HCT116 (cell line): ENCODE measurements around the gene SPARC. TPM values are rescaled to one million over a fixed set of nuclear protein-coding genes. Genes with fewer than 3 reads are reported as not detected.

Experiments used
- ATAC-seq: fragments of 200-7000 bp; cut with Tn5 transposase; 2 replicates; pipeline ENCODE4 v1.9.1; 2020; ENCODE audit warnings: mild to moderate bottlenecking, moderate library complexity
- BruUV-seq: library from RNA; stranded (reverse); fragments of 400-500 nt; replicated peaks from 2 replicates; lab custom pipeline; 2021; lab: Mats Ljungman, UMichigan
- CTCF ChIA-PET: fragments of 300-600 bp; sonication (Branson Sonifier 250); formaldehyde crosslinking; loops from one replicate; lab custom pipeline; 2021; ENCODE audit warnings: antibody characterized with exemption; lab: Charles Lee
- POLR2A ChIA-PET: fragments of 300-600, 350-600 bp; sonication (Branson Sonifier 250); formaldehyde crosslinking; loops from one replicate; lab custom pipeline; 2021; ENCODE audit warnings: antibody characterized with exemption; lab: Charles Lee
- RAD21 ChIA-PET, 2 experiments: fragments of 300-600 bp; sonication (Branson Sonifier 250); formaldehyde crosslinking; loops; one replicate each; lab custom pipeline; 2023; ENCODE audit warnings: low total read pairs in 2 of 2; ENCODE audit not compliant: uncharacterized antibody in 2 of 2, unreplicated experiment in 2 of 2, low non-redundant PET in 1 of 2; lab: Charles Lee
- DNase-seq: peaks from one replicate; pipeline ENCODE4 v3.0.0-alpha.2; 2010; ENCODE audit warnings: low read depth, low spot score
- H2AFZ ChIP-seq: fragments of 200-600 bp; shearing (Covaris generic), sonication (generic); 2 replicates; pipeline ENCODE4 v1.6.1; 2017; ENCODE audit warnings: low read depth, mixed run types, mixed read lengths, antibody characterized with exemption, low read length; ENCODE audit not compliant: poor library complexity, severe bottlenecking
- H3K27ac ChIP-seq: 2 replicates; pipeline ENCODE4 v1.5.1; 2012; ENCODE audit warnings: low read depth, low read length
- H3K27me3 ChIP-seq: fragments of 200-600 bp; sonication (generic); 2 replicates; pipeline ENCODE4 v1.6.1; 2016; ENCODE audit warnings: mixed run types, low read length, mixed read lengths; ENCODE audit not compliant: insufficient read depth
- H3K36me3 ChIP-seq, 2 experiments: fragments of 200-500 bp in 1 of 2; fragments of 200-600 bp in 1 of 2; sonication (Bioruptor generic) in 1 of 2; sonication (generic) in 1 of 2; 2 replicates each; pipeline versions ENCODE4 v1.5.1 to v1.6.1; 2014 to 2016; ENCODE audit warnings: low read length in 2 of 2, inconsistent platforms in 1 of 2, mixed read lengths in 1 of 2, mixed run types in 1 of 2; ENCODE audit not compliant: insufficient read depth in 2 of 2, control insufficient read depth in 1 of 2
- H3K4me1 ChIP-seq, 2 experiments: fragments of 200-600 bp in 1 of 2; sonication (generic) in 1 of 2; 2 replicates each; pipeline versions ENCODE4 v1.5.1 to v1.6.1; 2012 to 2017; ENCODE audit warnings: low read length in 2 of 2, inconsistent platforms in 1 of 2, mild to moderate bottlenecking in 1 of 2, mixed read lengths in 1 of 2, mixed run types in 1 of 2, moderate library complexity in 1 of 2; ENCODE audit not compliant: insufficient read depth in 2 of 2, control insufficient read depth in 1 of 2
- H3K4me2 ChIP-seq: fragments of 200-600 bp; sonication (generic); 2 replicates; pipeline ENCODE4 v1.6.1; 2017; ENCODE audit warnings: mixed run types, low read length, mixed read lengths
- H3K4me3 ChIP-seq, 2 experiments: fragments of 200-600 bp in 1 of 2; sonication (generic) in 1 of 2; replicated peaks in 1 of 2; 2 replicates each; pipeline ENCODE4 v1.5.1; 2011 to 2016; ENCODE audit warnings: low read length in 2 of 2, control low read depth in 1 of 2, low read depth in 1 of 2, mild to moderate bottlenecking in 1 of 2, mixed read lengths in 1 of 2, mixed run types in 1 of 2
- H3K79me2 ChIP-seq: fragments of 200-600 bp; sonication (generic); 2 replicates; pipeline ENCODE4 v1.6.1; 2017; ENCODE audit warnings: mild to moderate bottlenecking, mixed run types, low read length, moderate library complexity, mixed read lengths; ENCODE audit not compliant: insufficient read depth
- H3K9ac ChIP-seq: fragments of 200-600 bp; sonication (generic); 2 replicates; pipeline ENCODE4 v1.6.1; 2016; ENCODE audit warnings: low read length, mixed read lengths
- H3K9me2 ChIP-seq: fragments of 200-600 bp; sonication (generic), shearing (Covaris generic); 2 replicates; pipeline ENCODE4 v1.6.1; 2017; ENCODE audit warnings: mixed run types, mild to moderate bottlenecking, moderate library complexity; ENCODE audit not compliant: insufficient read depth
- H3K9me3 ChIP-seq, 2 experiments: fragments of 200-500 bp in 1 of 2; fragments of 200-600 bp in 1 of 2; sonication (Bioruptor generic) in 1 of 2; sonication (generic) in 1 of 2; 2 replicates each; pipeline ENCODE4 v1.6.1; 2014 to 2017; ENCODE audit warnings: low read length in 2 of 2, mixed read lengths in 2 of 2, inconsistent platforms in 1 of 2, low read depth in 1 of 2, mild to moderate bottlenecking in 1 of 2, mixed run types in 1 of 2, moderate library complexity in 1 of 2; ENCODE audit not compliant: control insufficient read depth in 1 of 2, insufficient read depth in 1 of 2
- H4K20me1 ChIP-seq: fragments of 200-600 bp; sonication (generic), shearing (Covaris generic); 2 replicates; pipeline ENCODE4 v1.6.1; 2017; ENCODE audit warnings: mixed run types, mild to moderate bottlenecking, moderate library complexity; ENCODE audit not compliant: insufficient read depth
- ATF3 ChIP-seq: IDR thresholded peaks from 2 replicates; pipeline ENCODE4 v1.6.1; 2012
- CBX3 ChIP-seq: IDR thresholded peaks from 2 replicates; pipeline ENCODE4 v1.6.1; 2012; ENCODE audit warnings: low read depth
- CTCF ChIP-seq, 3 experiments: fragments of 200-600 bp in 1 of 3; sonication (generic) in 1 of 3; IDR thresholded peaks in 2 of 3; conservative IDR thresholded peaks in 1 of 3; 2 replicates each; pipeline ENCODE4 v1.5.1; 2012 to 2017; ENCODE audit warnings: low read depth in 2 of 3, low read length in 2 of 3, antibody characterized with exemption in 1 of 3, borderline replicate concordance in 1 of 3, control low read depth in 1 of 3, mild to moderate bottlenecking in 1 of 3, mixed read lengths in 1 of 3, mixed run types in 1 of 3, moderate library complexity in 1 of 3; ENCODE audit not compliant: insufficient read depth in 1 of 3
- EGR1 ChIP-seq: IDR thresholded peaks from 2 replicates; pipeline ENCODE4 v1.6.1; 2012; ENCODE audit warnings: low read depth
- ELF1 ChIP-seq: IDR thresholded peaks from 2 replicates; pipeline ENCODE4 v1.6.1; 2012; ENCODE audit warnings: low read depth, borderline replicate concordance
- EZH2 ChIP-seq: fragments of 200-600 bp; sonication (generic); IDR thresholded peaks from 2 replicates; pipeline ENCODE4 v1.6.1; 2017; ENCODE audit warnings: antibody characterized with exemption, mixed run types
- FOSL1 ChIP-seq: IDR thresholded peaks from 2 replicates; pipeline ENCODE4 v1.6.1; 2012; ENCODE audit warnings: low read depth
- JUND ChIP-seq: IDR thresholded peaks from 2 replicates; pipeline ENCODE4 v1.6.1; 2012
- MAX ChIP-seq: IDR thresholded peaks from 2 replicates; pipeline ENCODE4 v1.6.1; 2012
- POLR2AphosphoS5 ChIP-seq: IDR thresholded peaks from 2 replicates; pipeline ENCODE4 v1.6.1; 2011; ENCODE audit warnings: mild to moderate bottlenecking, low read depth, low read length, moderate library complexity
- RAD21 ChIP-seq: IDR thresholded peaks from 2 replicates; pipeline ENCODE4 v1.6.1; 2012; ENCODE audit warnings: low read depth, mild to moderate bottlenecking
- REST ChIP-seq: IDR thresholded peaks from 2 replicates; pipeline ENCODE4 v1.6.1; 2012; ENCODE audit warnings: low read depth
- SIN3A ChIP-seq: IDR thresholded peaks from 2 replicates; pipeline ENCODE4 v1.6.1; 2012; ENCODE audit warnings: low read depth
- SRF ChIP-seq: IDR thresholded peaks from 2 replicates; pipeline ENCODE4 v1.6.1; 2012; ENCODE audit warnings: low read depth
- TCF7L2 ChIP-seq: IDR thresholded peaks from 2 replicates; pipeline ENCODE4 v1.7.0; 2011; ENCODE audit warnings: borderline replicate concordance, inconsistent platforms; ENCODE audit not compliant: insufficient read depth, insufficient read length; ENCODE audit errors: extremely low read depth
- ZBTB33 ChIP-seq: IDR thresholded peaks from 2 replicates; pipeline ENCODE4 v1.6.1; 2011; ENCODE audit warnings: mild to moderate bottlenecking, low read length, moderate library complexity; ENCODE audit not compliant: insufficient replicate concordance; ENCODE audit errors: extremely low read depth
- ZFX ChIP-seq: fragments of 450-650 bp; IDR thresholded peaks from 2 replicates; pipeline ENCODE4 v1.6.1; 2017
- ZNF274 ChIP-seq: fragments of 200-500 bp; sonication (Bioruptor generic); IDR thresholded peaks from 2 replicates; pipeline ENCODE4 v1.6.1; 2014; ENCODE audit warnings: mild to moderate bottlenecking, low read depth, low read length, inconsistent platforms
- intact Hi-C: fragments of 100-400 bp; cut with micrococcal nuclease; formaldehyde crosslinking; loops from 2 replicates; pipeline ENCODE4 v1.10.0; 2022
- total RNA-seq: library from RNA; stranded (reverse); gene quantifications from one replicate; pipeline ENCODE4 v1.2.1, GENCODE V29; 2021; ENCODE audit not compliant: unreplicated experiment

SPARC gene
- total RNA-seq, 1 experiment from 2014 or later: 3.0 TPM

- Histone ChIP-seq H2AFZ (no peak overlapping the region), H3K27ac (no peak overlapping the region), H3K4me2 (no peak overlapping the region), H3K4me3 (no peak overlapping the region), H3K9me3 (no peaks in the 10 kb centered on the region), H3K79me2 (no peaks in the 10 kb centered on the region), H3K4me1 (peaks cover 6 to 14% of the 10 kb centered on the region in 2 experiments; a peak in 3 of 4 replicates), H3K36me3 (no peaks in the 10 kb centered on the region), H4K20me1 (no peaks in the 10 kb centered on the region), H3K9ac (no peak overlapping the region), H3K27me3 (0 out of 2 replicates have a peak, but pooled peaks cover 3% of the 10 kb centered on the region), H3K9me2 (no peaks in the 10 kb centered on the region)
- POLR2A ChIA-PET: interaction anchor here (1.1 kb wide), 1 partner anchor 11 kb away, joined by 3 read pairs; no protein-coding TSS in a partner anchor
- no TSS peak for BruUV-seq
- RAD21 ChIA-PET: no interaction called here
- intact Hi-C loops: no loop called here
- CTCF ChIA-PET: no interaction called here
- DNase-seq (no peak), ATAC-seq (no peak)
- TF ChIP-seq EGR1 (no peak), TCF7L2 (no peak), EZH2 (no peak), SIN3A (no peak), CBX3 (no peak), SRF (no peak), ZNF274 (no peak), REST (no peak), MAX (no peak), FOSL1 (no peak), ZFX (no peak), ZBTB33 (no peak), JUND (no peak), ELF1 (no peak), ATF3 (no peak), POLR2AphosphoS5 (no peak), RAD21 (no peak), CTCF (IDR thresholded peaks at IDR 0.05 in 2 of 3, conservative IDR thresholded peaks at IDR 0.05 in 1 of 3; ENCODE audit: borderline replicate concordance in 1 of 3, insufficient read depth in 1 of 3, low read depth in 2 of 3, low read length in 2 of 3) (no peak)
Observed at GRCh38 chr5:151680944-151681427, 5.7 kb downstream of the SPARC start.
